ENCODE measurements around the gene EP400. TPM values are rescaled to one million over a fixed set of nuclear protein-coding genes. Genes with fewer than 3 reads are reported as not detected.

EP400 gene
- polyA plus RNA-seq, 4 donors: 8.6 to 28.9 (median 12.8) TPM

- H3K9me3 ChIP-seq (ENCODE audit: control insufficient read depth in 2 of 2, insufficient read depth in 1 of 2, low read depth in 1 of 2, low read length in 1 of 2): no peaks in the 10 kb centered on the region
- peaks cover 19 to 78% (median 34%) of the 10 kb centered on the region in 3 donors for H3K36me3 ChIP-seq (ENCODE audit: control insufficient read depth in 3 of 3, insufficient read depth in 2 of 3, low read depth in 1 of 3, low read length in 3 of 3)
- H3K27me3 ChIP-seq (ENCODE audit: control insufficient read depth in 3 of 3, insufficient read depth in 3 of 3, low read length in 3 of 3): no peaks in the 10 kb centered on the region
- DNase-seq (no peak), FAIRE-seq (no peak)
- no peak overlapping the region for H3K27ac ChIP-seq (ENCODE audit: low read depth in 1 of 3, low read length in 2 of 3)
- no peaks in the 10 kb centered on the region for H3K4me1 ChIP-seq (ENCODE audit: control insufficient read depth in 3 of 3, insufficient read depth in 2 of 3, low read depth in 1 of 3, low read length in 2 of 3)
- no peak overlapping the region for H3K4me3 ChIP-seq (ENCODE audit: low read depth in 1 of 3, low read length in 3 of 3)
- WGBS, 3 donors: 90 to 92% (median 91%) methylated on average over 18 of the region's 18 CpGs
Observed at GRCh38 chr12:132018193-132018916, 68.6 kb downstream of the EP400 start.

GRCh38 chr12:132019891-132020290, 70.1 kb downstream of the EP400 start:
- Histone ChIP-seq H3K4me3 (ENCODE audit: low read depth in 1 of 3, low read length in 3 of 3) (no peak overlapping the region), H3K4me1 (ENCODE audit: control insufficient read depth in 3 of 3, insufficient read depth in 2 of 3, low read depth in 1 of 3, low read length in 2 of 3) (no peaks in the 10 kb centered on the region), H3K9me3 (ENCODE audit: control insufficient read depth in 2 of 2, insufficient read depth in 1 of 2, low read depth in 1 of 2, low read length in 1 of 2) (no peaks in the 10 kb centered on the region), H3K27ac (ENCODE audit: low read depth in 1 of 3, low read length in 2 of 3) (no peak overlapping the region), H3K36me3 (ENCODE audit: control insufficient read depth in 3 of 3, insufficient read depth in 2 of 3, low read depth in 1 of 3, low read length in 3 of 3) (peaks cover 23 to 78% (median 38%) of the 10 kb centered on the region in 3 donors), H3K27me3 (ENCODE audit: control insufficient read depth in 3 of 3, insufficient read depth in 3 of 3, low read length in 3 of 3) (no peaks in the 10 kb centered on the region)
- WGBS, 3 donors: 95 to 98% (median 97%) methylated on average over 18 of the region's 18 CpGs
- DNase-seq: no peak
- no peak for FAIRE-seq

DNA sequence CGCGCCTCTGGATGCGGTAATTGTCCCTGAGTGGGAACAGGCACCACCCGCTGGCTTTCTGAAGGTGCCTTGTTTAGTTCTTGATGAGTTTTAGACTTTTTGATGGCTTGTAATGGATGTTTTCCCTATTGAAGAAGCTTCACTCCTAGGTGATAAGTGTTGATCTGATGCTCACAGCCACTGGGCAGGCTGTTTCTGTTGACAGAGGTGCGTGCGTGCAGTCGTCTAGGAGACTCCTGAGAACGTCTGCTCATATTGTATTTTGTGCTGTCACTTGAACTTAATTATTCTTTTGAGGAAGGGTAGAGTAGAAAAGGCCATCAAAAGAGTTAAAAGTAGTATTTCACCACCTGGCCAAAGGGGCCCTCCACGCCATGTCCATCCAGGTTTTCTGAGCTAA, 70.5 kb downstream of the EP400 start:
- FAIRE-seq (no peak), DNase-seq (no peak)
- Histone ChIP-seq H3K36me3 (ENCODE audit: control insufficient read depth in 3 of 3, insufficient read depth in 2 of 3, low read depth in 1 of 3, low read length in 3 of 3) (peaks cover 23 to 78% (median 38%) of the 10 kb centered on the region in 3 donors), H3K27ac (ENCODE audit: low read depth in 1 of 3, low read length in 2 of 3) (no peak overlapping the region), H3K4me3 (ENCODE audit: low read depth in 1 of 3, low read length in 3 of 3) (no peak overlapping the region), H3K27me3 (ENCODE audit: control insufficient read depth in 3 of 3, insufficient read depth in 3 of 3, low read length in 3 of 3) (no peaks in the 10 kb centered on the region), H3K4me1 (ENCODE audit: control insufficient read depth in 3 of 3, insufficient read depth in 2 of 3, low read depth in 1 of 3, low read length in 2 of 3) (no peaks in the 10 kb centered on the region), H3K9me3 (ENCODE audit: control insufficient read depth in 2 of 2, insufficient read depth in 1 of 2, low read depth in 1 of 2, low read length in 1 of 2) (no peaks in the 10 kb centered on the region)
- WGBS, 3 donors: 92 to 93% (median 93%) methylated on average over 9 of the region's 9 CpGs

DNA sequence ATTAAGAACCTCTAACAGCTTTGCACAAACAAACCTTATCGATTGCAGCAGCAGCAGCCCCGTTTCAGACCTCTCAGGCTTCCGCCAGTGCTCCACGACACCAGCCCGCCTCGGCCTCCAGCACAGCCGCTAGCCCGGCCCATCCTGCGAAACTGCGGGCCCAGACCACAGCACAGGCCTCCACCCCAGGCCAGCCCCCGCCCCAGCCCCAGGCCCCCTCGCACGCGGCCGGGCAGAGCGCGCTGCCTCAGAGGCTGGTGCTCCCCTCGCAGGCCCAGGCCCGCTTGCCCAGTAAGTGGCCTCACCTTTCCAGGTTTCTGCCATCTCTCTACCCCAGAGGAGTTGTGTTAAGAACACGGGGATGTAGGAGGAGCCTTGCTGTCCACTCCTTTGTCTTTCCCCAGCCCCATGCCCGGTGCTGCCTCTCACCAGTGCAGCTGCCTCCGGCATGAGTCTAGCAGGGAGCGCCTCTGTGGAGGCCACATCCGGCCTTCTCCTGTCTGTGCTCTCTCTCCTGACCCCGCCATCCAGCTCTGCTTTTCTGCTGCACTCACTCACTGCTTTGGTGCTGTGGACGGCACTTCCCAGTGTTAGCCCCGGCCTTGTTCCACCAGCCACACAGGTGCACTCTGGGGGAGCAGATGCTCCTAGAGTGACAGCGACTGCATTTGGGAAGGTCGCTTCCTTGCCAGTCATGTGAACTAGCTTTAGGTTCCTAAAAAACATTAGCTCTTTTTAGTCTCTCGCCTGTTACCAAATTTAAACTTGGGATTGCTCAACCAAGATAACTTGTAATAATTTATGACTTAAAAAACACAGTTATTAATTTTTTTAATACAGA, 71.5 kb downstream of the EP400 start:
- Histone ChIP-seq H3K36me3 (ENCODE audit: control insufficient read depth in 3 of 3, insufficient read depth in 2 of 3, low read depth in 1 of 3, low read length in 3 of 3) (peaks cover 27 to 78% (median 41%) of the 10 kb centered on the region in 3 donors), H3K4me1 (ENCODE audit: control insufficient read depth in 3 of 3, insufficient read depth in 2 of 3, low read depth in 1 of 3, low read length in 2 of 3) (no peaks in the 10 kb centered on the region), H3K9me3 (ENCODE audit: control insufficient read depth in 2 of 2, insufficient read depth in 1 of 2, low read depth in 1 of 2, low read length in 1 of 2) (no peaks in the 10 kb centered on the region), H3K27me3 (ENCODE audit: control insufficient read depth in 3 of 3, insufficient read depth in 3 of 3, low read length in 3 of 3) (no peaks in the 10 kb centered on the region), H3K27ac (ENCODE audit: low read depth in 1 of 3, low read length in 2 of 3) (no peak overlapping the region), H3K4me3 (ENCODE audit: low read depth in 1 of 3, low read length in 3 of 3) (no peak overlapping the region)
- no peak for FAIRE-seq
- no peak for DNase-seq
- WGBS, 3 donors: 93 to 96% (median 95%) methylated on average over 29 to 30 of the region's 30 CpGs

DNA sequence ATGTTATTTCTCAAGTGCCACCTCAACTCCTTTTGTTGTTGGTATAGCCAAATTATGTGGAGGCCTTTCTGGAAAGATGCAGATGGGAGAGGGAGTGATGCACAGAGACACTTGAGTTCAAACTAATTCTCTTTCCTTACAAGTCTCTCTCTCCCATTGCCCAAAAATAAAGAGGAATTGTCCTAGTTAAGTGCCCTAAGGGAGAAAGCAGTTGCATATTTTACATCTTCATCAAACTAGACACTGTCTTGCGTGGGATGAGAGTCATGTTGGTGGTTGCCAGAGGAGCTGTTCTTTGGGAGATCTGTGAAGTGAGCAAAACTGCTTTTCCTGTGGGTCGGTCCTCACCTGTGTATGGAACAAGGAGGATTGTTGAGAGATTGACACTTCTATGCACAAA, 72.2 kb downstream of the EP400 start:
- no peak for FAIRE-seq
- H3K27me3 ChIP-seq (ENCODE audit: control insufficient read depth in 3 of 3, insufficient read depth in 3 of 3, low read length in 3 of 3): no peaks in the 10 kb centered on the region
- H3K36me3 ChIP-seq (ENCODE audit: control insufficient read depth in 3 of 3, insufficient read depth in 2 of 3, low read depth in 1 of 3, low read length in 3 of 3): peaks cover 32 to 79% (median 43%) of the 10 kb centered on the region in 3 donors
- no peak overlapping the region for H3K4me3 ChIP-seq (ENCODE audit: low read depth in 1 of 3, low read length in 3 of 3)
- no peaks in the 10 kb centered on the region for H3K9me3 ChIP-seq (ENCODE audit: control insufficient read depth in 2 of 2, insufficient read depth in 1 of 2, low read depth in 1 of 2, low read length in 1 of 2)
- no peak overlapping the region for H3K27ac ChIP-seq (ENCODE audit: low read depth in 1 of 3, low read length in 2 of 3)
- no peak for DNase-seq
- 96 to 100% (median 97%) methylated on average over 2 of the region's 2 CpGs for WGBS, 3 donors
- no peaks in the 10 kb centered on the region for H3K4me1 ChIP-seq (ENCODE audit: control insufficient read depth in 3 of 3, insufficient read depth in 2 of 3, low read depth in 1 of 3, low read length in 2 of 3)

DNA sequence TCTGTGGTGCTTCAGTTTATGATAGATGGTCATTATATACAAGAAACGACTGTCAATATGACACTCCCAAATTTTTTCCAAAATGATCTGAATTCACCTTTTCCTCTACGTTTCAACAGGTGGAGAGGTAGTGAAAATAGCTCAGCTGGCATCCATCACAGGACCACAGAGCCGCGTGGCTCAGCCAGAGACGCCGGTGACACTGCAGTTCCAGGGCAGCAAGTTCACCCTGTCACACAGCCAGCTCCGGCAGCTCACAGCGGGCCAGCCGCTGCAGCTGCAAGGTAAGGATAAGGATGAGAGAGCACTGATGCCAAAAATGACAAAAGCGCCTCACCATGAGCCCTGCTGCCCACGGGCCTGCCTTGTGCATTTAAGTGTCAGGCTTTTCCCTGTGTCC, 73.9 kb downstream of the EP400 start:
- Histone ChIP-seq H3K36me3 (ENCODE audit: control insufficient read depth in 3 of 3, insufficient read depth in 2 of 3, low read depth in 1 of 3, low read length in 3 of 3) (peaks cover 28 to 77% (median 39%) of the 10 kb centered on the region in 3 donors), H3K4me1 (ENCODE audit: control insufficient read depth in 3 of 3, insufficient read depth in 2 of 3, low read depth in 1 of 3, low read length in 2 of 3) (no peaks in the 10 kb centered on the region), H3K27ac (ENCODE audit: low read depth in 1 of 3, low read length in 2 of 3) (no peak overlapping the region), H3K9me3 (ENCODE audit: control insufficient read depth in 2 of 2, insufficient read depth in 1 of 2, low read depth in 1 of 2, low read length in 1 of 2) (no peaks in the 10 kb centered on the region), H3K27me3 (ENCODE audit: control insufficient read depth in 3 of 3, insufficient read depth in 3 of 3, low read length in 3 of 3) (no peaks in the 10 kb centered on the region), H3K4me3 (ENCODE audit: low read depth in 1 of 3, low read length in 3 of 3) (no peak overlapping the region)
- 93 to 98% (median 96%) methylated on average over 11 of the region's 11 CpGs for WGBS, 3 donors
- DNase-seq (no peak), FAIRE-seq (no peak)

DNA sequence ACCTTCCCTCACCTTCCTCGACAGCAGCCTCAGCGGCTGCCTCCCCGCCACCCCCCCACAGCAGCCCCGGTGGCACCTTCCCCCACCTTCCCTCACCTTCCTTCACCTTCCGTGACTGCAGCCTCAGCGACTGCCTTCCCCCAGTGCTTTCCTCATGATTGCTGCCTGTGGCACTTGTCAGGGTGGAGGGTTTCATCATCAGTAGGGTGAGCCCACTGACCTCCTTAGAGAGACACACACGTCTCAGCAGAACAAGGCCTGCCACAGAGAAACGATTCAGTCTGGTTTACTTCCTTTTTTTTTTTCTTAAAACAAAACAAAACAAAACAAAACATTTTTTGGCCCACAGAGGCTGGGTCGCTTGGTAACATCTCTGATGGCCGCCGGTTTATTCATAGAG, 75.0 kb downstream of the EP400 start:
- WGBS, 3 donors: 88 to 92% (median 91%) methylated on average over 10 to 11 of the region's 11 CpGs
- no peak overlapping the region for H3K4me3 ChIP-seq (ENCODE audit: low read depth in 1 of 3, low read length in 3 of 3)
- FAIRE-seq (no peak), DNase-seq (no peak)
- H3K4me1 ChIP-seq (ENCODE audit: control insufficient read depth in 3 of 3, insufficient read depth in 2 of 3, low read depth in 1 of 3, low read length in 2 of 3): no peaks in the 10 kb centered on the region
- no peaks in the 10 kb centered on the region for H3K9me3 ChIP-seq (ENCODE audit: control insufficient read depth in 2 of 2, insufficient read depth in 1 of 2, low read depth in 1 of 2, low read length in 1 of 2)
- H3K36me3 ChIP-seq (ENCODE audit: control insufficient read depth in 3 of 3, insufficient read depth in 2 of 3, low read depth in 1 of 3, low read length in 3 of 3): peaks cover 30 to 77% (median 45%) of the 10 kb centered on the region in 3 donors
- no peak overlapping the region for H3K27ac ChIP-seq (ENCODE audit: low read depth in 1 of 3, low read length in 2 of 3)
- no peaks in the 10 kb centered on the region for H3K27me3 ChIP-seq (ENCODE audit: control insufficient read depth in 3 of 3, insufficient read depth in 3 of 3, low read length in 3 of 3)

DNA sequence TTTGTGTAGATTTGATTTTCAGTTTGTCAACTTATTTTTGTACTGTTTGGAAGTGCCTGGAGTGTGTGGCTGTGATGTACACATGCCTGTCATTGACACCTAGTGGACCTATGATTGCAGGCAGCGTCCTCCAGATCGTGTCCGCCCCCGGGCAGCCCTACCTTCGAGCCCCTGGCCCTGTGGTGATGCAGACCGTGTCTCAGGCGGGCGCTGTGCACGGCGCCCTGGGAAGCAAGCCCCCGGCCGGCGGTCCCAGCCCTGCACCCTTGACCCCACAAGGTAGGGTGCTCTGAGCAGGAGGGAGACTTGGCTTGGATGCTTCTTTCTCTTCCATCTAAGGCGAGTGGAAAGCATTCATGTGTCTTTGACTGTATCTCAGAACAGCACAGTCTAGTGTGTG, 75.8 kb downstream of the EP400 start:
- no peak overlapping the region for H3K27ac ChIP-seq (ENCODE audit: low read depth in 1 of 3, low read length in 2 of 3)
- WGBS, 3 donors: 95 to 98% (median 96%) methylated on average over 14 of the region's 14 CpGs
- no peaks in the 10 kb centered on the region for H3K9me3 ChIP-seq (ENCODE audit: control insufficient read depth in 2 of 2, insufficient read depth in 1 of 2, low read depth in 1 of 2, low read length in 1 of 2)
- no peaks in the 10 kb centered on the region for H3K27me3 ChIP-seq (ENCODE audit: control insufficient read depth in 3 of 3, insufficient read depth in 3 of 3, low read length in 3 of 3)
- H3K4me1 ChIP-seq (ENCODE audit: control insufficient read depth in 3 of 3, insufficient read depth in 2 of 3, low read depth in 1 of 3, low read length in 2 of 3): no peaks in the 10 kb centered on the region
- H3K4me3 ChIP-seq (ENCODE audit: low read depth in 1 of 3, low read length in 3 of 3): no peak overlapping the region
- peaks cover 26 to 70% (median 45%) of the 10 kb centered on the region in 3 donors for H3K36me3 ChIP-seq (ENCODE audit: control insufficient read depth in 3 of 3, insufficient read depth in 2 of 3, low read depth in 1 of 3, low read length in 3 of 3)
- DNase-seq: no peak
- FAIRE-seq: no peak

Measured in small intestine (tissue), 7 donors.